ENCODE data around the gene PCDH1. TPM values are rescaled to one million over a fixed set of nuclear protein-coding genes. Genes with fewer than 3 reads are reported as not detected.

The PCDH1 gene
- total RNA-seq, 1 donor from 2014 or later = 62.7 TPM

- ATAC-seq = no peak
These were observed 70.9 kb downstream of the PCDH1 start for GRCh38 chr5:141807329-141807728.

GRCh38 chr5:141806626-141807025 is 71.6 kb downstream of the PCDH1 start:
- no peak for ATAC-seq

DNA sequence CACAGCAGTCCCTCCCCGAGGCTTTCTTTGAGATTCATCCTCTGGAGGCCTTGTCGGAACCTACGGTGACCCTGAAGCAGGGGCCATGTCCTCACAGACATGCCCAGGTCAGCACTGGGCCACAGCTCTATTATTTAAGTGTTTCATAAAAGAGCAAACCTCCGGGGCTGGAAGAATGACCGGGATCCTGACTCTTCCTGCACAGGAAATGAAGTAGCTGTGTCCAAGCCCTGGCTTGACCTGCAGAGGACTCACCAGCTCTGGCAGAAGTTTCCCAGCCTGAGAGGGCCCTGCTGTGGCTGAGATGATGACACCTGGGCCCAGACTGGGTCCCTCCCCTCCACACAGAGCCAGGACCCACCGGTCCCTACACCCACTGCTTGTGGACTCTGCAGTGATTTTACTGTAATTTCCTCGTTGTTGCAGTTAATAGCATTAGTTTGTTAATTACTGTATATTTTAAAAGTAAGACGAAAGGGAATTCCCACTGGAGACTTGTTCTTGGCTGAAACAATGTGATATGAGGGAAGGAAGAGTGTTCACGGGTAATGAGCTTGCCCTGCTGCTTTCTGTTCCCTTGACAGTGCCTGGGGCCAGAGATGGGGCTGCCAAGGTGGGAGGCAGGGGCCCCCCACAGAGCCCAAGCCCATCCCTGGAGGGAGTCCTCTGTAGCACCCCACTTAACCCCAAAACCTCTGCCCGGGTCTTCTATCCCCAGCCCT is 72.2 kb downstream of the PCDH1 start:
- ATAC-seq = peak; percentile 66

- ATAC-seq = no peak
These were observed 73.7 kb downstream of the PCDH1 start for GRCh38 chr5:141804475-141804874.

Other genes starting within 250 kb of the PCDH1 start
- gene HDAC3, start 241.6 kb downstream of the PCDH1 start, total RNA-seq = 48.2 TPM
- gene RELL2, start 241.4 kb downstream of the PCDH1 start, total RNA-seq = 4.5 TPM
- gene FCHSD1, start 227.0 kb downstream of the PCDH1 start, total RNA-seq = 5.8 TPM
- 3.3 TPM for gene ARAP3, start 196.2 kb downstream of the PCDH1 start, total RNA-seq
- 33.5 TPM for gene DELE1, start 45.5 kb upstream of the PCDH1 start, total RNA-seq
- gene PCDH12, start 79.8 kb upstream of the PCDH1 start, total RNA-seq = 0.40 TPM
- gene RNF14, start 90.7 kb upstream of the PCDH1 start, total RNA-seq = 30.3 TPM
- 12.9 TPM for gene GNPDA1, start 134.6 kb upstream of the PCDH1 start, total RNA-seq
- 30.7 TPM for gene NDFIP1, start 230.4 kb upstream of the PCDH1 start, total RNA-seq